Endothelial cell of umbilical vein (primary cell): ENCODE results near the gene NR6A1. TPM values are rescaled to one million over a fixed set of nuclear protein-coding genes. Genes with fewer than 3 reads are reported as not detected.

Experiments used
- BruUV-seq: library from RNA; stranded (reverse); fragments of 400-500 nt; replicated peaks from 2 replicates; lab custom pipeline; 2021; lab: Mats Ljungman, UMichigan
- CTCF ChIA-PET: fragments of 300-600, 350-600 bp; sonication (Branson Sonifier 250); formaldehyde crosslinking; loops from one replicate; lab custom pipeline; 2021; ENCODE audit warnings: antibody characterized with exemption, inconsistent platforms; lab: Charles Lee
- POLR2A ChIA-PET: fragments of 300-600, 350-600 bp; sonication (Branson Sonifier 250); formaldehyde crosslinking; loops from one replicate; lab custom pipeline; 2021; ENCODE audit warnings: antibody characterized with exemption, inconsistent platforms; lab: Charles Lee
- DNase-seq: peaks from one replicate; pipeline ENCODE4 v3.0.0-alpha.2; 2011; ENCODE audit warnings: low read depth, low spot score
- FAIRE-seq: peaks from 2 replicates; lab custom pipeline; 2011; peaks lifted over from hg19 to GRCh38; lab: Jason Lieb, UNC
- H2AFZ ChIP-seq: 2 replicates; pipeline ENCODE4 v1.6.0; 2012; ENCODE audit warnings: low read depth, low read length, control low read depth, inconsistent platforms
- H3K27ac ChIP-seq: 2 replicates; pipeline ENCODE4 v1.5.1; 2011; ENCODE audit warnings: low read depth, mild to moderate bottlenecking, control low read depth, low read length, moderate library complexity; ENCODE audit not compliant: insufficient read depth
- H3K27me3 ChIP-seq, 2 experiments: 2 replicates each; pipeline versions ENCODE4 v1.6.0 to v1.6.1; 2011; ENCODE audit warnings: low read length in 2 of 2, mixed read lengths in 1 of 2; ENCODE audit not compliant: control insufficient read depth in 2 of 2, insufficient read depth in 2 of 2
- H3K36me3 ChIP-seq, 2 experiments: 2 replicates in 1 of 2; 3 replicates in 1 of 2; pipeline ENCODE4 v1.5.1; 2011; ENCODE audit warnings: low read length in 2 of 2, mild to moderate bottlenecking in 1 of 2, moderate library complexity in 1 of 2; ENCODE audit not compliant: control insufficient read depth in 2 of 2, insufficient read depth in 2 of 2; ENCODE audit errors: extremely low read depth in 1 of 2
- H3K4me1 ChIP-seq: 3 replicates; pipeline ENCODE4 v1.5.1; 2011; ENCODE audit warnings: mild to moderate bottlenecking, low read length; ENCODE audit not compliant: control insufficient read depth, insufficient read depth; ENCODE audit errors: extremely low read depth
- H3K4me2 ChIP-seq: 2 replicates; pipeline ENCODE4 v1.6.1; 2011; ENCODE audit warnings: low read length, control low read depth, mixed read lengths; ENCODE audit not compliant: insufficient read depth
- H3K4me3 ChIP-seq, 3 experiments: fragments of 200-600 bp in 1 of 3; sonication (generic), shearing (Covaris generic) in 1 of 3; replicated peaks in 1 of 3; 2 replicates each; pipeline ENCODE4 v1.5.1; 2011 to 2016; ENCODE audit warnings: control low read depth in 3 of 3, low read length in 3 of 3, mild to moderate bottlenecking in 2 of 3, inconsistent platforms in 1 of 3, low read depth in 1 of 3, moderate library complexity in 1 of 3; ENCODE audit not compliant: insufficient read depth in 1 of 3
- H3K79me2 ChIP-seq: 2 replicates; pipeline ENCODE4 v1.6.0; 2012; ENCODE audit warnings: low read length, inconsistent platforms; ENCODE audit not compliant: control insufficient read depth, insufficient read depth
- H3K9ac ChIP-seq: replicated peaks from 2 replicates; pipeline ENCODE3; 2011; ENCODE audit warnings: low read length, control low read depth; ENCODE audit not compliant: insufficient read depth; ENCODE audit errors: extremely low read depth
- H3K9me1 ChIP-seq: replicated peaks from 3 replicates; pipeline ENCODE4 v1.6.0; 2011; ENCODE audit warnings: mild to moderate bottlenecking, low read length; ENCODE audit not compliant: control insufficient read depth, insufficient read depth; ENCODE audit errors: extremely low read depth
- H3K9me3 ChIP-seq: replicated peaks from 2 replicates; pipeline ENCODE4 v1.5.1; 2012; ENCODE audit warnings: low read length, inconsistent platforms; ENCODE audit not compliant: control insufficient read depth, insufficient read depth
- H4K20me1 ChIP-seq: replicated peaks from 2 replicates; pipeline ENCODE3; 2011; ENCODE audit warnings: mild to moderate bottlenecking, low read length; ENCODE audit not compliant: control insufficient read depth, insufficient read depth; ENCODE audit errors: extremely low read depth
- EZH2 ChIP-seq: IDR thresholded peaks from 2 replicates; pipeline ENCODE4 v1.6.1; 2012; ENCODE audit warnings: borderline replicate concordance, low read depth, mild to moderate bottlenecking, moderate library complexity, low read length, inconsistent platforms; ENCODE audit not compliant: severe bottlenecking
- FOS ChIP-seq: IDR thresholded peaks from 2 replicates; pipeline ENCODE4 v1.6.1; 2011; ENCODE audit warnings: mild to moderate bottlenecking, low read length, moderate library complexity, borderline replicate concordance; ENCODE audit not compliant: insufficient read depth
- JUN ChIP-seq: IDR thresholded peaks from 2 replicates; pipeline ENCODE4 v1.6.1; 2011; ENCODE audit warnings: borderline replicate concordance, low read depth; ENCODE audit not compliant: insufficient read length, insufficient read depth
- MYC ChIP-seq: IDR thresholded peaks from one replicate; pipeline ENCODE4 v1.6.1; 2011; ENCODE audit warnings: mild to moderate bottlenecking, low read depth, low read length
- POLR2A ChIP-seq: IDR thresholded peaks from 2 replicates; pipeline ENCODE4 v1.6.1; 2012; ENCODE audit warnings: low read depth, mild to moderate bottlenecking, control low read depth, low read length
- POLR2AphosphoS5 ChIP-seq: IDR thresholded peaks from 2 replicates; pipeline ENCODE4 v1.6.1; 2012; ENCODE audit warnings: low read depth, mild to moderate bottlenecking, control low read depth, low read length, moderate library complexity; ENCODE audit not compliant: insufficient read depth
- dilution Hi-C: fragments of 300-500 bp; cut with MboI; formaldehyde crosslinking; loops from one replicate; pipeline ENCODE4 v1.15.0; 2019; ENCODE audit warnings: low sequenced_read_pairs; ENCODE audit not compliant: extremely low pct_ligation_motif_present
- intact Hi-C: fragments of 100-400 bp; cut with micrococcal nuclease; formaldehyde crosslinking; loops from one replicate; pipeline ENCODE4 v1.10.0; 2022
- polyA plus RNA-seq, 4 experiments: library from polyadenylated mRNA; depleted of rRNA in 3 of 4; stranded (reverse) in 3 of 4; unstranded in 1 of 4; fragments of >200 nt; gene quantifications; 2 replicates each; pipeline versions ENCODE4 v1.2.1 to v1.2.3, GENCODE V29; 2011 to 2012; ENCODE audit warnings: missing spikeins in 1 of 4
- total RNA-seq: library from RNA; stranded (reverse); gene quantifications from 2 replicates; pipeline ENCODE4 v1.2.3, GENCODE V29; 2021
- TF ChIP-seq, protein P1 (sequence below): IDR thresholded peaks from 2 replicates; pipeline ENCODE4 v1.6.1; 2011; ENCODE audit not compliant: insufficient read depth, insufficient read length
- TF ChIP-seq, protein P2 (sequence below), 2 donors: IDR thresholded peaks; 1 replicate in 1 of 2; 2 replicates in 1 of 2; pipeline ENCODE4 v1.5.1; 2011; ENCODE audit warnings: low read length in 2 of 2, mild to moderate bottlenecking in 2 of 2, moderate library complexity in 2 of 2, control low read depth in 1 of 2, inconsistent platforms in 1 of 2, low read depth in 1 of 2; ENCODE audit not compliant: insufficient read depth in 1 of 2; ENCODE audit errors: extremely low read depth in 1 of 2

Gene NR6A1
- total and polyA plus RNA-seq, 2 donors (not counting 3 experiments of a cell fraction or from before 2014, with no cell fraction given), result 0.17 to 1.2 TPM

GRCh38 chr9:124498499-124499146 is 272.5 kb downstream of the NR6A1 start:
- no peak for FAIRE-seq
- Histone ChIP-seq H3K4me1 (no peaks in the 10 kb centered on the region), H3K27me3 (peaks cover 21 to 25% of the 10 kb centered on the region in 2 experiments), H2AFZ (no peak overlapping the region), H3K79me2 (no peaks in the 10 kb centered on the region), H3K36me3 (no peaks in the 10 kb centered on the region), H3K9ac (no peak overlapping the region), H3K9me3 (no peaks in the 10 kb centered on the region), H3K9me1 (no peaks in the 10 kb centered on the region), H3K4me3 (no peak overlapping the region), H3K27ac (no peak overlapping the region), H3K4me2 (no peak overlapping the region), H4K20me1 (no peaks in the 10 kb centered on the region)
- CTCF ChIA-PET, result interaction anchor here (1.2 to 2.7 kb wide), 2 partner anchors 10 to 15 kb away, joined by 3 to 8 read pairs; no protein-coding TSS in a partner anchor
- dilution Hi-C loops (no loop called here), intact Hi-C loops (no loop called here)
- TF ChIP-seq FOS, result no peak
- no peak for TF ChIP-seq POLR2AphosphoS5
- no peak for TF ChIP-seq JUN
- TF ChIP-seq EZH2, result no peak
- TF ChIP-seq POLR2A, result no peak
- TF ChIP-seq, protein P1, sequence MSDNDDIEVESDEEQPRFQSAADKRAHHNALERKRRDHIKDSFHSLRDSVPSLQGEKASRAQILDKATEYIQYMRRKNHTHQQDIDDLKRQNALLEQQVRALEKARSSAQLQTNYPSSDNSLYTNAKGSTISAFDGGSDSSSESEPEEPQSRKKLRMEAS, result no peak
- TF ChIP-seq, protein P2, sequence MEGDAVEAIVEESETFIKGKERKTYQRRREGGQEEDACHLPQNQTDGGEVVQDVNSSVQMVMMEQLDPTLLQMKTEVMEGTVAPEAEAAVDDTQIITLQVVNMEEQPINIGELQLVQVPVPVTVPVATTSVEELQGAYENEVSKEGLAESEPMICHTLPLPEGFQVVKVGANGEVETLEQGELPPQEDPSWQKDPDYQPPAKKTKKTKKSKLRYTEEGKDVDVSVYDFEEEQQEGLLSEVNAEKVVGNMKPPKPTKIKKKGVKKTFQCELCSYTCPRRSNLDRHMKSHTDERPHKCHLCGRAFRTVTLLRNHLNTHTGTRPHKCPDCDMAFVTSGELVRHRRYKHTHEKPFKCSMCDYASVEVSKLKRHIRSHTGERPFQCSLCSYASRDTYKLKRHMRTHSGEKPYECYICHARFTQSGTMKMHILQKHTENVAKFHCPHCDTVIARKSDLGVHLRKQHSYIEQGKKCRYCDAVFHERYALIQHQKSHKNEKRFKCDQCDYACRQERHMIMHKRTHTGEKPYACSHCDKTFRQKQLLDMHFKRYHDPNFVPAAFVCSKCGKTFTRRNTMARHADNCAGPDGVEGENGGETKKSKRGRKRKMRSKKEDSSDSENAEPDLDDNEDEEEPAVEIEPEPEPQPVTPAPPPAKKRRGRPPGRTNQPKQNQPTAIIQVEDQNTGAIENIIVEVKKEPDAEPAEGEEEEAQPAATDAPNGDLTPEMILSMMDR (IDR thresholded peaks at IDR 0.05; ENCODE audit: extremely low read depth in 1 of 2, insufficient read depth in 1 of 2, low read depth in 1 of 2, low read length in 2 of 2), result no peak
- no peak for TF ChIP-seq MYC
- DNase-seq, result no peak
- POLR2A ChIA-PET, result no interaction called here
- BruUV-seq, result no TSS peak
